MCF 10A (cell line): ENCODE results near the gene PHF21A. TPM values are rescaled to one million over a fixed set of nuclear protein-coding genes. Genes with fewer than 3 reads are reported as not detected.

Source experiments
- BruUV-seq: library from RNA; stranded (reverse); fragments of 400-500 nt; replicated peaks from 2 replicates; lab custom pipeline; 2021; lab: Mats Ljungman, UMichigan
- CTCF ChIA-PET: fragments of 300-600 bp; sonication (Branson Sonifier 250); formaldehyde crosslinking; extraction: SDS; loops from one replicate; lab custom pipeline; 2021; ENCODE audit warnings: antibody characterized with exemption, inconsistent platforms; lab: Yijun Ruan, JAX
- POLR2A ChIA-PET: fragments of 300-600, 350-650 bp; sonication (Branson Sonifier 250); formaldehyde crosslinking; extraction: SDS; loops from one replicate; lab custom pipeline; 2020; ENCODE audit warnings: antibody characterized with exemption, inconsistent platforms; lab: Yijun Ruan, JAX
- DNase-seq: peaks from one replicate; pipeline ENCODE4 v3.0.0-alpha.2; 2018; ENCODE audit not compliant: unreplicated experiment
- H3K27ac Mint-ChIP-seq: one replicate; pipeline ENCODE4 v1.8.0; 2022; ENCODE audit warnings: mild to moderate bottlenecking, low read depth, mixed read lengths; ENCODE audit not compliant: unreplicated experiment
- H3K27me3 Mint-ChIP-seq: one replicate; pipeline ENCODE4 v1.8.0; 2022; ENCODE audit warnings: mixed read lengths; ENCODE audit not compliant: insufficient read depth, unreplicated experiment
- H3K36me3 Mint-ChIP-seq: one replicate; pipeline ENCODE4 v1.8.0; 2022; ENCODE audit warnings: mild to moderate bottlenecking, moderate library complexity, mixed read lengths; ENCODE audit not compliant: insufficient read depth, unreplicated experiment
- H3K4me1 Mint-ChIP-seq: one replicate; pipeline ENCODE4 v1.8.0; 2022; ENCODE audit warnings: mixed read lengths; ENCODE audit not compliant: insufficient read depth, unreplicated experiment
- H3K4me3 Mint-ChIP-seq: one replicate; pipeline ENCODE4 v1.8.0; 2022; ENCODE audit warnings: mild to moderate bottlenecking, moderate library complexity, mixed read lengths; ENCODE audit not compliant: unreplicated experiment
- H3K9me3 Mint-ChIP-seq: one replicate; pipeline ENCODE4 v1.8.0; 2022; ENCODE audit warnings: mixed read lengths; ENCODE audit not compliant: unreplicated experiment
- intact Hi-C: fragments of 100-400 bp; cut with micrococcal nuclease; formaldehyde crosslinking; loops from 2 replicates; pipeline ENCODE4 v1.14.1; 2022
- total RNA-seq: library from RNA; stranded (reverse); gene quantifications from 2 replicates; pipeline ENCODE4 v1.2.3, GENCODE V29; 2022
- TF ChIP-seq, protein P1 (sequence below): fragments of 200-600 bp; IDR thresholded peaks from one replicate; pipeline ENCODE4 v1.8.0; 2022; ENCODE audit warnings: antibody characterized with exemption, mild to moderate bottlenecking; ENCODE audit not compliant: unreplicated experiment

Gene PHF21A
- total RNA-seq, 1 experiment from 2014 or later: 37.6 TPM

DNA sequence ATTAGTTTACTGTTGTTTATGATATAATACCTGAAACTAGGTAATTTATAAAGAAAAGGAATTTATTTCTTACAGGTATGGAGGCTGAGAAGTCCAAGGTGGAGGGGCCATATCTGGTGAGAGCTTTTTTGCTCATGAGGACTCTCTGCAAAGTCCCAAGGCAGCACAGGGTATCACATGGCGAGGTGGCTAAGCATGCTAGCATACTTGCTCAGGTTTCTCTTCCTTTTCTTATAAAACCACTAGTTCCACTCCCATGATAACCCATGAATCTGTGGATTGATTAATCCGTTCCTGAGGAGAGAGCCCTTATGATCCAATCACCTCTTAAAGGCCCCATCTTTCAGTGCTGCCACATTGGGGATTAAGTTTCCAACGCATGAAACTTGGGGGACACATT, 82.7 kb downstream of the PHF21A start:
- ChIA-PET CTCF (interaction anchor here (0.6 kb wide), 1 partner anchor 12 kb away, joined by 3 read pairs; no protein-coding TSS in a partner anchor), POLR2A (no interaction called here)
- H3K4me3 Mint-ChIP-seq: no peak overlapping the region
- no peaks in the 10 kb centered on the region for H3K27me3 Mint-ChIP-seq
- TF ChIP-seq, protein P1, sequence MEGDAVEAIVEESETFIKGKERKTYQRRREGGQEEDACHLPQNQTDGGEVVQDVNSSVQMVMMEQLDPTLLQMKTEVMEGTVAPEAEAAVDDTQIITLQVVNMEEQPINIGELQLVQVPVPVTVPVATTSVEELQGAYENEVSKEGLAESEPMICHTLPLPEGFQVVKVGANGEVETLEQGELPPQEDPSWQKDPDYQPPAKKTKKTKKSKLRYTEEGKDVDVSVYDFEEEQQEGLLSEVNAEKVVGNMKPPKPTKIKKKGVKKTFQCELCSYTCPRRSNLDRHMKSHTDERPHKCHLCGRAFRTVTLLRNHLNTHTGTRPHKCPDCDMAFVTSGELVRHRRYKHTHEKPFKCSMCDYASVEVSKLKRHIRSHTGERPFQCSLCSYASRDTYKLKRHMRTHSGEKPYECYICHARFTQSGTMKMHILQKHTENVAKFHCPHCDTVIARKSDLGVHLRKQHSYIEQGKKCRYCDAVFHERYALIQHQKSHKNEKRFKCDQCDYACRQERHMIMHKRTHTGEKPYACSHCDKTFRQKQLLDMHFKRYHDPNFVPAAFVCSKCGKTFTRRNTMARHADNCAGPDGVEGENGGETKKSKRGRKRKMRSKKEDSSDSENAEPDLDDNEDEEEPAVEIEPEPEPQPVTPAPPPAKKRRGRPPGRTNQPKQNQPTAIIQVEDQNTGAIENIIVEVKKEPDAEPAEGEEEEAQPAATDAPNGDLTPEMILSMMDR: no peak
- intact Hi-C loops: no loop called here
- H3K27ac Mint-ChIP-seq: no peak overlapping the region
- no peaks in the 10 kb centered on the region for H3K9me3 Mint-ChIP-seq
- H3K4me1 Mint-ChIP-seq: peaks cover 18% of the 10 kb centered on the region
- DNase-seq: no peak
- peaks cover 16% of the 10 kb centered on the region for H3K36me3 Mint-ChIP-seq
- no TSS peak for BruUV-seq

DNA sequence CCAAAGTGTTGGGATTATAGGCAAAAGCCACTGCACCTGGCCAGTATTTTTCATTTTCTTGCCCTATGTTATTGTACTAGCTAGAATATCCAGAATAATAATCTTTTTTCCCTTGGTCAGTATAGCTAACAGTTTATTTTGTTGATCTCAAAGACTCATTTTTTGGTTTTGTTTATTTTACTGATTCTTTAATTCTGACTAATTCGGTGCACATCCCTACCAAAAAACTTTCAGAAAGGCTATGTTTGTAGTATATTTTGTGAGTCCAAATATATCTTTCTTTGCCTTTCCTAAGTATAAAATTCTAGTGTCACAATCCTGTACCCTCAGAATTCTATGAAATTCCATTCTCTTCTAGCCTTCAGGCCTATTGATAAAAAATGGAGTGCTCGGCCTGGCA, 84.3 kb downstream of the PHF21A start:
- DNase-seq: no peak
- no TSS peak for BruUV-seq
- Mint-ChIP-seq H3K36me3 (peaks cover 16% of the 10 kb centered on the region), H3K4me1 (peaks cover 18% of the 10 kb centered on the region), H3K4me3 (no peak overlapping the region), H3K27me3 (no peaks in the 10 kb centered on the region), H3K27ac (no peak overlapping the region), H3K9me3 (no peaks in the 10 kb centered on the region)
- POLR2A ChIA-PET: interaction anchor here (1.2 kb wide), 1 partner anchor 10 kb away, joined by 4 read pairs; no protein-coding TSS in a partner anchor
- intact Hi-C loops: no loop called here
- CTCF ChIA-PET: interaction anchor here (1.1 to 1.4 kb wide), 3 partner anchors 25 to 72 kb away, joined by 3 to 5 read pairs (median 3); no protein-coding TSS in a partner anchor
- TF ChIP-seq, protein P1: no peak

DNA sequence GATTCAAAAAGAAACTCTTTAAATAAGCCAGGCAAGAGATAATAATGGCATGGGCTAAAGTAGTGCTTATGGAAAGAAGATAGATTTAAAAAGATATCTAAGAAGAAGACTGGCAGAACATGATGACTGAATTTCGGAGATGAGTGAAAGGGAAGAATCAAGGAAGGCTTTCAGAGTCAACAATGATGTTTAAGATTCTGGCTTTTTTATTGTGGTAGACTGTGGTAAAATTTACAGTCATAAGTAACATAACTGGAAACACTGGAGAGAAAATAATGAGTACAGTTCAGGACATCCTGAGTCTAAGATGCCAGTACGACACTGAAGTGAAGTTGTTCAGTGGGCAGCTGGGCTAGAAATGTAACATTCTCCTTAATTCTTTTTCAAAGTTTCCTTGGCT, 85.2 kb downstream of the PHF21A start:
- Mint-ChIP-seq H3K36me3 (peaks cover 11% of the 10 kb centered on the region), H3K27me3 (no peaks in the 10 kb centered on the region), H3K27ac (no peak overlapping the region), H3K4me1 (peaks cover 17% of the 10 kb centered on the region), H3K4me3 (no peak overlapping the region), H3K9me3 (no peaks in the 10 kb centered on the region)
- intact Hi-C loops: no loop called here
- DNase-seq: no peak
- ChIA-PET CTCF (no interaction called here), POLR2A (no interaction called here)
- no TSS peak for BruUV-seq
- TF ChIP-seq, protein P1: no peak

DNA sequence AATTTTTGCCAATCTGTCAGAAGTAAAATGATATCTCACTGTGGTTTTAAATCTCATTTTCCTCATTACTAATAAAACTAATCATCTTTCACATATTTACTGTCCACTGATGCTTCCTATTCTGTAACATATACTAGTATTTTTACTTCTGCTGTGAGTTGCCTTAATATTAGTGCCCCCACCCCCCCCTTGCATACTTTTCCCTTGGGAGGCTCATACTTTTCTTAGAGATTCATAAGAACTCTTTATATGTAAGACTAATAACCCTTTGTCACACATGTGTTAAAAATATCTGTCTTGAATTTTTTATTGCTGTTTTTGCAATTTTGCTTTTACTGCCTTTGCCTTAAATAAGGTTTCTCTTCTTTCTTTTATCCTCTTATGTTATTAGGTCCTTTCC, 87.2 kb downstream of the PHF21A start:
- Mint-ChIP-seq H3K27me3 (no peaks in the 10 kb centered on the region), H3K9me3 (no peaks in the 10 kb centered on the region), H3K4me1 (peaks cover 7% of the 10 kb centered on the region), H3K27ac (no peak overlapping the region), H3K36me3 (peaks cover 11% of the 10 kb centered on the region), H3K4me3 (no peak overlapping the region)
- ChIA-PET CTCF (no interaction called here), POLR2A (no interaction called here)
- no peak for DNase-seq
- intact Hi-C loops: no loop called here
- TF ChIP-seq, protein P1: no peak
- BruUV-seq: no TSS peak
